WTC11 (cell line): Measurements from ENCODE around the gene ROBO1.

Experiments
- CREB1 ChIP-seq: sonication (generic); formaldehyde crosslinking; IDR thresholded peaks from 2 replicates; pipeline ENCODE4 v1.8.0; 2023; ENCODE audit warnings: mild to moderate bottlenecking, missing genetic modification reagents
- CTCF ChIP-seq: fragments of 200-600 bp; IDR thresholded peaks from 2 replicates; pipeline ENCODE4 v1.8.0; 2022; ENCODE audit warnings: antibody characterized with exemption
- ESRRA ChIP-seq: sonication (generic); formaldehyde crosslinking; IDR thresholded peaks from 2 replicates; pipeline ENCODE4 v1.8.1; 2022; ENCODE audit warnings: mild to moderate bottlenecking, missing genetic modification reagents, borderline replicate concordance
- IRF2 ChIP-seq: sonication (generic); formaldehyde crosslinking; IDR thresholded peaks from 2 replicates; pipeline ENCODE4 v1.8.0; 2022; ENCODE audit warnings: low read depth, missing genetic modification reagents, borderline replicate concordance
- JUN ChIP-seq: sonication (generic); formaldehyde crosslinking; IDR thresholded peaks from 2 replicates; pipeline ENCODE4 v1.8.0; 2023; ENCODE audit warnings: mild to moderate bottlenecking, missing genetic modification reagents
- USF2 ChIP-seq: sonication (generic); formaldehyde crosslinking; IDR thresholded peaks from 2 replicates; pipeline ENCODE4 v1.8.1; 2023; ENCODE audit warnings: mild to moderate bottlenecking, missing genetic modification reagents, moderate library complexity
- ZBTB43 ChIP-seq: sonication (generic); formaldehyde crosslinking; IDR thresholded peaks from 2 replicates; pipeline ENCODE4 v1.8.1; 2023; ENCODE audit warnings: mild to moderate bottlenecking, missing genetic modification reagents
- ZNF671 ChIP-seq: fragments of 250-450 bp; sonication (Bioruptor Pico); IDR thresholded peaks from 2 replicates; pipeline ENCODE4 v1.8.0; 2021; ENCODE audit warnings: mild to moderate bottlenecking

- no peak for TF ChIP-seq CTCF
- no peak for TF ChIP-seq ZNF671 (CRISPR knock-in tag)
- TF ChIP-seq ZBTB43 (CRISPR knock-in tag) = no peak
- no peak for TF ChIP-seq USF2 (CRISPR knock-in tag)
- no peak for TF ChIP-seq IRF2 (CRISPR knock-in tag)
- TF ChIP-seq ESRRA (CRISPR knock-in tag) = no peak
- no peak for TF ChIP-seq JUN (CRISPR knock-in tag)
- TF ChIP-seq CREB1 (CRISPR knock-in tag) = no peak
Observed at GRCh38 chr3:78888635-78889034, 879.2 kb downstream of the ROBO1 start.
